ENCODE data around the gene MMGT1. TPM values are rescaled to one million over a fixed set of nuclear protein-coding genes. Genes with fewer than 3 reads are reported as not detected.
"Not testable (repeated sequence)": the region's sequence is repeated elsewhere in the genome, so short reads cannot be mapped to it uniquely, and the experiment has no call there.

MMGT1 gene
- total RNA-seq, 1 donor from 2014 or later: 19.6 TPM

GRCh38 chrX:135927897-135928296 lies 45.9 kb downstream of the MMGT1 start:
- intact Hi-C loops (cut with micrococcal nuclease): no loop called here

DNA sequence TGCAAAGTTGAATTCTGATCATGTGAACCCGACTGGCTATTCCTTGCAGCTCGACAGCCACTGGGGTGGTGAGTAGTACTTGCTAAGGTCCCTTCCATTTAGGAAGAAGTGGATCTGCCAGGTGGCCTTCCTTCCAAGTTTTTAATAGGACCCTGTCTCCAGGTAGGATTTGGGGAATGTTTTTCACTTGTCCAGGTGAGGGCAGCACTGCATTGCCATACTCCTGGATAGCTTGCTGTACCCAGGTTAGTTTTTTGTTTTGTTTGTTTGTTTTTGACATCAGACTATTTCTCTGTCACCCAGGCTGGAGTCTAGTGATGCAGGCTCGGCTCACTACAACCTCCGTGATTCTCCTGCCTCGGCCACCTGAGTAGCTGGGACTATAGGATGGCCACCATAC lies 50.4 kb downstream of the MMGT1 start:
- intact Hi-C loops (cut with micrococcal nuclease): no loop called here

- intact Hi-C loops (cut with micrococcal nuclease): not testable (repeated sequence)
Measured at GRCh38 chrX:135920516-135920915, 53.3 kb downstream of the MMGT1 start.

GRCh38 chrX:135914404-135914803 lies 59.4 kb downstream of the MMGT1 start:
- intact Hi-C loops (cut with micrococcal nuclease): no loop called here

Other genes starting within 250 kb of the MMGT1 start
- not detected in 2 replicates for gene CT45A3, start 205.8 kb downstream of the MMGT1 start, total RNA-seq
- 0.23 TPM in 1 of 2 replicates, not detected in the other for gene CT45A5, start 188.5 kb downstream of the MMGT1 start, total RNA-seq
- not detected in 2 replicates for gene CT45A6, start 171.2 kb downstream of the MMGT1 start, total RNA-seq
- gene CT45A2, start 154.0 kb downstream of the MMGT1 start, total RNA-seq: not detected in 2 replicates
- not detected in 2 replicates for gene CT45A7, start 136.7 kb downstream of the MMGT1 start, total RNA-seq
- gene CT45A8, start 119.5 kb downstream of the MMGT1 start, total RNA-seq: not detected in 2 replicates
- not detected in 2 replicates for gene CT45A9, start 102.2 kb downstream of the MMGT1 start, total RNA-seq
- not detected in 2 replicates for gene CT45A10, start 80.5 kb downstream of the MMGT1 start, total RNA-seq
- gene SAGE1, start 80.3 kb downstream of the MMGT1 start, total RNA-seq: not detected in 2 replicates
- gene SLC9A6, start 11.4 kb upstream of the MMGT1 start, total RNA-seq: 15.2 and 18.5 TPM in 2 replicates
- 13.8 and 14.5 TPM in 2 replicates for gene FHL1, start 173.5 kb upstream of the MMGT1 start, total RNA-seq